ENCODE results near the gene NOTUM.

Gene NOTUM

GRCh38 chr17:82006468-82007227 is 45.7 kb upstream of the NOTUM start:
- ChIA-PET POLR2A (no interaction called here), CTCF (no interaction called here)
- TF ChIP-seq, protein P1, sequence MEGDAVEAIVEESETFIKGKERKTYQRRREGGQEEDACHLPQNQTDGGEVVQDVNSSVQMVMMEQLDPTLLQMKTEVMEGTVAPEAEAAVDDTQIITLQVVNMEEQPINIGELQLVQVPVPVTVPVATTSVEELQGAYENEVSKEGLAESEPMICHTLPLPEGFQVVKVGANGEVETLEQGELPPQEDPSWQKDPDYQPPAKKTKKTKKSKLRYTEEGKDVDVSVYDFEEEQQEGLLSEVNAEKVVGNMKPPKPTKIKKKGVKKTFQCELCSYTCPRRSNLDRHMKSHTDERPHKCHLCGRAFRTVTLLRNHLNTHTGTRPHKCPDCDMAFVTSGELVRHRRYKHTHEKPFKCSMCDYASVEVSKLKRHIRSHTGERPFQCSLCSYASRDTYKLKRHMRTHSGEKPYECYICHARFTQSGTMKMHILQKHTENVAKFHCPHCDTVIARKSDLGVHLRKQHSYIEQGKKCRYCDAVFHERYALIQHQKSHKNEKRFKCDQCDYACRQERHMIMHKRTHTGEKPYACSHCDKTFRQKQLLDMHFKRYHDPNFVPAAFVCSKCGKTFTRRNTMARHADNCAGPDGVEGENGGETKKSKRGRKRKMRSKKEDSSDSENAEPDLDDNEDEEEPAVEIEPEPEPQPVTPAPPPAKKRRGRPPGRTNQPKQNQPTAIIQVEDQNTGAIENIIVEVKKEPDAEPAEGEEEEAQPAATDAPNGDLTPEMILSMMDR (IDR thresholded peaks at IDR 0.05; ENCODE audit: control extremely low read depth, extremely low read depth, low read depth, missing control alignments), result no peak
- DNase-seq (ENCODE audit: extremely low spot score), result no peak

GRCh38 chr17:82005701-82006348 is 44.8 kb upstream of the NOTUM start:
- POLR2A ChIA-PET, result no interaction called here
- CTCF ChIA-PET, result no interaction called here
- DNase-seq (ENCODE audit: extremely low spot score), result no peak

DNA sequence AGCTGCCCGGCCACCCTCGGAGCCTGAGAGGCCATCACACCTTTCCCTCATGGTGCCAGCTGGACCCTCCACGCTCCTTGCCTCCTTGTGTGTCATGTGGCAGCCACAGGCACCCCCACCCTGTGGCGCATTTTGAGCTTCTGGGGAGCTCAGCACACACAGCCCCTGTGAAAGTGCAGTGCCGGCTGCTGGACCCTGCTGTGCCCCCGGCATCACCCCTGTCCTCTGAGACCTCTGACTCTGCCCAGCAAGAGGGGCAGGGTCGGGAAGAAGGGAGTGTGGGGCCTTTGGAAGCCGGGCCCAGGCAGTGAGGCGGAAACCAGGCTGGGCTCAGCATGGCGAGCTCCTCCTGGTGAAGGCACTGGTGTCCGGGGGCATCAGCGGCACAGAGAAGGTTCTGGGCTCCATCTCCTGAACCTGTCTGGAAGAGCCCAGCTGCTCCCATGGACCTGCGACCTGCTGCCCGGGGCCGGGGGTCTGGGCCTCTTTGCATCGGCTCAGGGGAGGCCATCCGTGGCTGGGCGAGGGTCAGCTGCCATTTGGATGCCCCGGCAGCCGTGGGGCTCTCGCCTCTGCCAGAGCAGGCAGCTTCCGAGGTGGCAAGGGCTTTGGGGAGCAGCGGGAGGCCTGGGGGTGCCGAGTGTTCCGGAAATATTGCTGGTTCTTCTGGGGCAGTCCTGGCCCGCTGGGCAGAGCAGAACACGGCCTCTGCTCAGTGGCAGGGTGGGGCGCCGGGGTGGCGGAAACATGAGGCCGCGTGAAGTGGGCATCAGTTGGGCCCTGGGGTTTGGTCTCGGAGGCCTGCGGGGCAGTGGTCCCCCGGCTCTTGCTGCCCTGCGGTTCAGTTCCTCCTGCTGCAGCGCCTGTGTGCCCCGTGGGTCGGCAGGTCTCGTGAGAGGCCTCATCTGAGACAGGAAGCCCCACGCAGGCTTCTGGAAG is 43.8 kb upstream of the NOTUM start:
- TF ChIP-seq, protein P1 (IDR thresholded peaks at IDR 0.05; ENCODE audit: control extremely low read depth, extremely low read depth, low read depth, missing control alignments), result no peak
- CTCF ChIA-PET, result interaction anchor here (1.0 to 3.2 kb wide), 2 partner anchors 16 to 25 kb away, joined by 3 to 13 read pairs; no protein-coding TSS in a partner anchor
- POLR2A ChIA-PET, result no interaction called here
- no peak for DNase-seq (ENCODE audit: extremely low spot score)

More at GRCh38 chr17:82005701-82006348, 44.8 kb upstream of the NOTUM start:
- TF ChIP-seq, protein P1 (IDR thresholded peaks at IDR 0.05; ENCODE audit: control extremely low read depth, extremely low read depth, low read depth, missing control alignments), result no peak

GRCh38 chr17:82003411-82004381 is 42.7 kb upstream of the NOTUM start:
- ChIA-PET POLR2A (interaction anchor here (0.6 kb wide), 1 partner anchor 12 kb away, joined by 3 read pairs; no protein-coding TSS in a partner anchor), CTCF (interaction anchor here (1.0 to 3.2 kb wide), 3 partner anchors 17 to 44 kb away, joined by 3 to 13 read pairs (median 3); no protein-coding TSS in a partner anchor)
- no peak for DNase-seq (ENCODE audit: extremely low spot score)
- TF ChIP-seq, protein P1 (IDR thresholded peaks at IDR 0.05; ENCODE audit: control extremely low read depth, extremely low read depth, low read depth, missing control alignments), result no peak

DNA sequence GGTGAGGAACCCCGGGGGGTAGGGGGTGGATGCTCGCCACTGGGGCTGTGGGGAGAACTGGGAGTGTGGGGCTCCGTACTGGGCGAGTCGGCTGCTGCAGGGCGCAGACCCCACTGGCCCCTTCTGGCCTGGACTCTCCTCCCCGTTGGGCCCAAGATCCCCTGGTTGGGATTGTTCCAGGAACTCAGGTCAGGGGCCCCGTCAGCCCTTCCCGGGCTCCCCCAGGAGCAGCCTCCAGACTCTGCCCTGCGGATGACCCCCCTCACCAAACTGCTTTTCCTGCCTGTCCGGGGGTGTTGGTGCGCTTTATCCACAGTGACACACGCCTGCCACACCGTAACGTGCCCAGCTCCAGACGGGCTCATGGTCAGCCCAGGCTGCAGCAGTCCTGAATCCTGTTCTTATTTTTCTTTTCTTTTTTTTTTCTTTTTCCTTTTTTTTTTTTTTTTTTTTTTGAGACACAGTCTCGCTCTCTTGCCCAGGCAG is 40.6 kb upstream of the NOTUM start:
- ChIA-PET CTCF (interaction anchor here (1.1 to 3.2 kb wide), 2 partner anchors 19 to 144 kb away, joined by 3 to 13 read pairs; no protein-coding TSS in a partner anchor), POLR2A (no interaction called here)
- TF ChIP-seq, protein P1 (IDR thresholded peaks at IDR 0.05; ENCODE audit: control extremely low read depth, extremely low read depth, low read depth, missing control alignments), result no peak
- DNase-seq (ENCODE audit: extremely low spot score), result no peak

Measured in GM10248 (cell line).